Spleen (tissue), 11 donors: ENCODE measurements around the gene TMEM255B. TPM values are rescaled to one million over a fixed set of nuclear protein-coding genes. Genes with fewer than 3 reads are reported as not detected.

Experiments used
- DNase-seq: peaks from one replicate; pipeline ENCODE4 v3.0.0-alpha.2; 2020
- H3K27ac ChIP-seq, 8 donors: fragments of 200-600 bp; sonication (generic) in 7 of 8; 1 replicate in 4 of 8; 2 replicates in 4 of 8; pipeline versions ENCODE4 v1.5.0 to v1.8.0; 2016 to 2021; ENCODE audit warnings: inconsistent platforms in 4 of 8, mild to moderate bottlenecking in 4 of 8, moderate library complexity in 1 of 8
- H3K27me3 ChIP-seq, 7 donors: fragments of 200-600 bp; sonication (generic) in 6 of 7; replicated peaks in 1 of 7; 1 replicate in 4 of 7; 2 replicates in 3 of 7; pipeline versions ENCODE4 v1.5.0 to v1.8.0; 2016 to 2021; ENCODE audit warnings: inconsistent platforms in 3 of 7, mild to moderate bottlenecking in 1 of 7
- H3K36me3 ChIP-seq, 6 donors: fragments of 200-600 bp; sonication (generic) in 5 of 6; 1 replicate in 4 of 6; 2 replicates in 2 of 6; pipeline versions ENCODE4 v1.5.0 to v1.8.0; 2016 to 2021; ENCODE audit warnings: inconsistent platforms in 2 of 6
- H3K4me1 ChIP-seq, 6 donors: fragments of 200-600 bp; sonication (generic) in 5 of 6; 1 replicate in 3 of 6; 2 replicates in 3 of 6; pipeline versions ENCODE4 v1.5.0 to v1.8.0; 2016 to 2021; ENCODE audit warnings: inconsistent platforms in 3 of 6
- H3K4me3 ChIP-seq, 8 donors: fragments of 200-600 bp; sonication (generic) in 7 of 8; 1 replicate in 4 of 8; 2 replicates in 4 of 8; pipeline versions ENCODE4 v1.5.0 to v1.8.0; 2016 to 2021; ENCODE audit warnings: inconsistent platforms in 4 of 8, mild to moderate bottlenecking in 4 of 8, moderate library complexity in 2 of 8
- H3K9me3 ChIP-seq, 8 donors: fragments of 200-600 bp; sonication (generic) in 7 of 8; 1 replicate in 4 of 8; 2 replicates in 4 of 8; pipeline versions ENCODE4 v1.5.0 to v1.8.0; 2016 to 2021; ENCODE audit warnings: inconsistent platforms in 4 of 8
- POLR2A ChIP-seq, 3 donors: fragments of 450-650 bp; IDR thresholded peaks; one replicate each; pipeline ENCODE4 v1.5.1; 2017; ENCODE audit warnings: antibody characterized with exemption in 3 of 3, mild to moderate bottlenecking in 1 of 3
- POLR2AphosphoS5 ChIP-seq, 3 donors: sonication (generic); formaldehyde crosslinking; IDR thresholded peaks; one replicate each; pipeline ENCODE4 v1.5.1; 2017; ENCODE audit warnings: antibody characterized with exemption in 3 of 3
- WGBS, 5 donors: extraction: QIAGEN DNeasy Blood & Tissue Kit in 3 of 5; methylation state at CpG; one replicate each; pipeline versions ENCODE4 v1.1.5 to v1.1.7; 2013 to 2018; 5-methylcytosine and 5-hydroxymethylcytosine counted together
- intact Hi-C: fragments of 100-400 bp; cut with DNase I; formaldehyde crosslinking; loops from one replicate; pipeline ENCODE4 v1.15.0; 2023; ENCODE audit warnings: low total_unique reads
- polyA plus RNA-seq, 3 donors: library from polyadenylated mRNA; stranded (reverse); fragments of 200-250 nt; gene quantifications; one replicate each; pipeline ENCODE4 v1.2.1, GENCODE V29; 2013
- total RNA-seq, 7 donors: library from RNA; depleted of rRNA in 3 of 7; stranded (reverse); fragments of >200 nt in 3 of 7; fragmentation: NEBNext Ultra II Directional in 4 of 7; extraction: Animal tissue kit (Norgen Biotek cat#: 25700) in 4 of 7; gene quantifications; one replicate each; pipeline versions ENCODE4 v1.1.0 to v1.2.1, GENCODE V29; 2016 to 2021
- TF ChIP-seq, protein P1 (sequence below), 11 experiments: fragments of 200-600 bp in 7 of 11; fragments of 450-650 bp in 4 of 11; sonication (generic) in 4 of 11; IDR thresholded peaks in 8 of 11; conservative IDR thresholded peaks in 3 of 11; 1 replicate in 7 of 11; 2 replicates in 4 of 11; pipeline versions ENCODE4 v1.4.0 to v1.8.0; 2016 to 2021; ENCODE audit warnings: antibody characterized with exemption in 11 of 11, inconsistent platforms in 4 of 11, mild to moderate bottlenecking in 1 of 11
- donor health status: healthy with polysubstance abuse.
- donor health status: DM: no; HTN: no; CAD: no; lungs with moderate emphysema.
- donor health status: DM: no; HTN: no; CAD: no.
- donor health status: Bipolar disorder and iron deficiency.
- donor health status: healthy.
- donor health status: DM: no; HTN: no; CAD: no.
- donor health status: DM: yes; HTN: yes; CAD: no.

TMEM255B gene
- total and polyA plus RNA-seq, 10 donors, result 5.7 to 26.9 (median 12.3) TPM

DNA sequence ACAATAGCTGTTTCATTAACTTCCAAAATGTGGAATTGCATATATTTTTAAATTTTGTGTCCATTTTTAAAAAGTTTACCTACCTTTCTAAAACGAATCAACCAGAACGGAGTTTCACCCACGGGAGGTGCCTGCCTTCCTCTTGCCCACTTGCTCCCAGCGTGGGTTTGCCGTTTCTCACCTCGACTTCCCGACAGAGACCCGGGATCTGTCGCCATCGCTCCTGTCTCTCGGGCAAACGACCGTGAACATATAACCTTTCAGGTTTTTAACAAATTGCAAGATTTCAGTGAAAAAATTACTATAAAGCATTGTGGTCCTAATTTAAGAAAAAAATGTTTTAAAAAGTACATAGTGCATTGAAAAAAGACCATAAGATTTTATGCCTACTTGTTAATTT is 4.2 kb downstream of the TMEM255B start:
- peaks cover 0 to 61% (median 0%) of the 10 kb centered on the region in 7 donors for H3K27me3 ChIP-seq
- no peak overlapping the region for H3K4me3 ChIP-seq
- TF ChIP-seq POLR2A (IDR thresholded peaks at IDR 0.05) (no peak), POLR2AphosphoS5 (IDR thresholded peaks at IDR 0.05) (no peak)
- TF ChIP-seq, protein P1, sequence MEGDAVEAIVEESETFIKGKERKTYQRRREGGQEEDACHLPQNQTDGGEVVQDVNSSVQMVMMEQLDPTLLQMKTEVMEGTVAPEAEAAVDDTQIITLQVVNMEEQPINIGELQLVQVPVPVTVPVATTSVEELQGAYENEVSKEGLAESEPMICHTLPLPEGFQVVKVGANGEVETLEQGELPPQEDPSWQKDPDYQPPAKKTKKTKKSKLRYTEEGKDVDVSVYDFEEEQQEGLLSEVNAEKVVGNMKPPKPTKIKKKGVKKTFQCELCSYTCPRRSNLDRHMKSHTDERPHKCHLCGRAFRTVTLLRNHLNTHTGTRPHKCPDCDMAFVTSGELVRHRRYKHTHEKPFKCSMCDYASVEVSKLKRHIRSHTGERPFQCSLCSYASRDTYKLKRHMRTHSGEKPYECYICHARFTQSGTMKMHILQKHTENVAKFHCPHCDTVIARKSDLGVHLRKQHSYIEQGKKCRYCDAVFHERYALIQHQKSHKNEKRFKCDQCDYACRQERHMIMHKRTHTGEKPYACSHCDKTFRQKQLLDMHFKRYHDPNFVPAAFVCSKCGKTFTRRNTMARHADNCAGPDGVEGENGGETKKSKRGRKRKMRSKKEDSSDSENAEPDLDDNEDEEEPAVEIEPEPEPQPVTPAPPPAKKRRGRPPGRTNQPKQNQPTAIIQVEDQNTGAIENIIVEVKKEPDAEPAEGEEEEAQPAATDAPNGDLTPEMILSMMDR (IDR thresholded peaks at IDR 0.05 in 8 of 11, conservative IDR thresholded peaks at IDR 0.05 in 3 of 11), result no peak
- WGBS, 5 donors, result 77 to 88% (median 84%) methylated on average over 13 of the region's 13 CpGs
- no peak overlapping the region for H3K27ac ChIP-seq
- DNase-seq, result peak; percentile 51
- peaks cover 0 to 6% (median 0%) of the 10 kb centered on the region in 6 donors for H3K36me3 ChIP-seq
- no peaks in the 10 kb centered on the region for H3K9me3 ChIP-seq
- intact Hi-C loops, result no loop called here
- peaks cover 0 to 22% (median 16%) of the 10 kb centered on the region in 6 donors for H3K4me1 ChIP-seq

DNA sequence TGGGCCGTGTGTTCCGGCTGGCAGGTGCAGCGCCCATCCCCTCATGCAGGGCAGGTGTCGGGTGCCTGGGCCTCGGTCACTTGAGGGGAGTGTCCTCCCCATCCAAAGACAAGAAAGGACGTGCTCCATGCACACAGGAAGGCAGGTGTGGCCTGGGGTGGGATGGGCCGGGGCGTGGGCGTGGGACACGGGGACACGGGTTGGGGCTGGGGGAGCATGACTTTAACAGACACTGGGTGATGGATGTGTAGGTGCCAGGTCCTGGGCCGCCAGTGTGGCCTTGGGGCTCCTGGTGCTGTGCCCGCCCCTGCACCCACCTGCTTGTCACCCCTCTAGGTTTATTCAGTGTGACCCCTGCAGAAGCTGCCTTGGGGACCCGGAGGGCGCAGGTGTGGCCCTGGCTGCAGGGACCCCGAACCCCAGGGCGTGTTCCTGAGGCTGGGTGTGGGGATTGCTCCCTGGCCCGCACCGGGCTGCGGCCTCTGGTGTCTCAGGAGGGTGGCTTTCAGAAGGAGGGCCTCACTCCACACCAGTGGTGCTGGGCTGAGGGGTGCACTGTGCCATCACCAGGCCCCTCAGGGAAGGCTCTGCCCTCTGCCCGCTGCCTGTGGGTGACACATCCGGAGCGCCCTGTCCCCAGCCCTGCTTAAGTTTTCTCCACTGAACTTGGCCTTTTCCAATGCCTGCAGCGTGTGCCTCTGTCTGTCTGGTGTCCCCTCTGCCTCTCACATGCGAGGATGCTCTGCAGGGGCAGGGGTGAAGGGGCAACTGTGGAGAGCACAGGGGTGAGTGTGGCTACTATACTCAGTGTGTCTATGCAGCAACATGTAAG is 5.2 kb downstream of the TMEM255B start:
- DNase-seq, result peak; percentile 56
- WGBS, 5 donors, result 80 to 87% (median 84%) methylated on average over 15 to 25 of the region's 25 CpGs
- Histone ChIP-seq H3K4me3 (no peak overlapping the region), H3K27ac (no peak overlapping the region), H3K36me3 (peaks cover 0 to 10% (median 0%) of the 10 kb centered on the region in 6 donors), H3K9me3 (no peaks in the 10 kb centered on the region), H3K27me3 (peaks cover 0 to 60% (median 0%) of the 10 kb centered on the region in 7 donors), H3K4me1 (peaks cover 0 to 14% (median 9%) of the 10 kb centered on the region in 6 donors)
- no peak for TF ChIP-seq POLR2A (IDR thresholded peaks at IDR 0.05)
- no peak for TF ChIP-seq POLR2AphosphoS5 (IDR thresholded peaks at IDR 0.05)
- TF ChIP-seq, protein P1 (IDR thresholded peaks at IDR 0.05 in 8 of 11, conservative IDR thresholded peaks at IDR 0.05 in 3 of 11), result no peak
- intact Hi-C loops, result no loop called here

DNA sequence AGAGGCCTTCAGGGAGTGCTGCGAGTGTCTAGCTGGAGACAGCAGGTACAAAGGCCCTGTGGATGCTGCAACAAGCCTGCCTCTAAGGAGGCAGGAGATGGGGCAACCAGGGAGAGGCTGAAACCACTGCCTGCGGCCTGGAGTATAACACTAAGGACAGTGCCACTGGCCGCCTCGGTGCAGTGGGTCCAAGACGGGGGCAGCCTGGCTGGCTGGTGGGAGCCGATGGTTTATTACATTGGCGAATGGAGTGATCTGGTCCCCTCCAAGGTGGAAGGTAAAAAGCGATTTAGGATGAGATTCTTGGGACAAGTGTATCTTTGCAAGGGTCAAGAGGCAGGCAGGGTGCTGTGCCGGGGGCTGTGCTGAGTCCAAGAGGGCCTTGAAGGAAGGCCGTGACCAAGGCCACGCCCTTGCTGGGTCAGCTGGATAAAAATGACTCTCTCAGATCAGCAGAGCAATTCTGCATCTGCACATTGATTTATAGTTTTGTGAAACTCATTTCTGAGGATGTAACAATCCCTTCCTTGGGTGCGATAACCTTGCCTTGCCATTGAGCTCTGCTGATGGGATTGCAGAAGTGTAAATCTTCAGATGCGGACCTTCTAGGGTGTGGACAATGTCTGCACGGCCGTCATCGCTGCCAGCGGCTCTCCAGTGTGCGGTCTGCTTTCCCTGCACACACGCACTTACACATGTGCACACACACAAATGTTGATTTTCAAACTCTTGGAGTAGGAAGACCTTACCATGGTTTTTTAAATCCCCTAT is 6.0 kb downstream of the TMEM255B start:
- peak; percentile 46 for DNase-seq
- no peak overlapping the region for H3K27ac ChIP-seq
- H3K4me1 ChIP-seq, result peaks cover 0 to 6% (median 2%) of the 10 kb centered on the region in 6 donors
- WGBS, 5 donors, result 83 to 91% (median 87%) methylated on average over 18 to 19 of the region's 19 CpGs
- TF ChIP-seq, protein P1 (IDR thresholded peaks at IDR 0.05 in 8 of 11, conservative IDR thresholded peaks at IDR 0.05 in 3 of 11), result no peak
- no peak for TF ChIP-seq POLR2A (IDR thresholded peaks at IDR 0.05)
- TF ChIP-seq POLR2AphosphoS5 (IDR thresholded peaks at IDR 0.05), result no peak
- H3K36me3 ChIP-seq, result peaks cover 0 to 18% (median 0%) of the 10 kb centered on the region in 6 donors
- H3K4me3 ChIP-seq, result no peak overlapping the region
- H3K9me3 ChIP-seq, result no peaks in the 10 kb centered on the region
- H3K27me3 ChIP-seq, result peaks cover 0 to 52% (median 0%) of the 10 kb centered on the region in 7 donors
- intact Hi-C loops, result no loop called here

DNA sequence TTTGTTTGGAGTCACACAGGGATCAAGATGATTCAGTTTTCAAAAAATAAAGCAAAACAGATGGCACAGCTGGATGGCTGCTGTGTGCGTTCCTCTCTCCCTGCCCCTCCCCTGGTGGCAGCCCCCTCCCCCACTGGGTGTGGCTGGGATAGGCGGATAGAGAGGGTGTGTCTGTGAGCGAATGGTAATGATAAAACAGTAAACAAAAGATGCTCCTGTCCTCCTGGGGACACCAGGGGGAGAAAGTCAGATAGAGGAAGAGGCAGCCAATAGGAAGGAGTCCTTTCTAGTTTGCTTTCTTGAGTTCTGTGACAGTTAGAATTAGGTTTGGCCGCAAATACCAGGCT is 6.5 kb downstream of the TMEM255B start:
- intact Hi-C loops, result no loop called here
- DNase-seq, result no peak
- 68 to 86% (median 80%) methylated on average over 4 of the region's 4 CpGs for WGBS, 5 donors

More for the DNA sequence above, 6.5 kb downstream of the TMEM255B start:
- TF ChIP-seq POLR2AphosphoS5 (IDR thresholded peaks at IDR 0.05) (no peak), POLR2A (IDR thresholded peaks at IDR 0.05) (no peak)
- no peak overlapping the region for H3K4me3 ChIP-seq
- no peak overlapping the region for H3K27ac ChIP-seq
- H3K27me3 ChIP-seq, result peaks cover 0 to 46% (median 0%) of the 10 kb centered on the region in 7 donors
- H3K4me1 ChIP-seq, result peaks cover 0 to 3% (median 0%) of the 10 kb centered on the region in 6 donors
- peaks cover 0 to 24% (median 0%) of the 10 kb centered on the region in 6 donors for H3K36me3 ChIP-seq
- no peaks in the 10 kb centered on the region for H3K9me3 ChIP-seq
